Stimulated activated CD8-positive, alpha-beta memory T cell treated with anti-CD3 and anti-CD28 coated beads, Interleukin-12 subunit alpha, Interleukin-12 subunit beta, amount 100 ng/mL, for 4 hours (primary cell): ENCODE measurements around the gene SAXO2.
"Not testable (repeated sequence)": the region's sequence is repeated elsewhere in the genome, so short reads cannot be mapped to it uniquely, and the experiment has no call there.

Experiments
- DNase-seq: peaks from one replicate; pipeline ENCODE4 v3.0.0-alpha.2; 2020; ENCODE audit warnings: low read depth

SAXO2 gene

GRCh38 chr15:82262422-82263026 lies at the start of gene SAXO2, which contains the start of gene EFL1:
TSS of gene SAXO2 (plus strand) at chr15:82262818. CDS start at chr15:82262880, 62 bp downstream.
TSS of gene EFL1 (minus strand) at chr15:82262734. CDS start at chr15:82261778, 956 bp downstream.
- peak; percentile 78 for DNase-seq

GRCh38 chr15:82216092-82216491 lies 46.5 kb upstream of the SAXO2 start:
- not testable (repeated sequence) for DNase-seq

GRCh38 chr15:82221535-82221934 lies 41.1 kb upstream of the SAXO2 start:
- DNase-seq = not testable (repeated sequence)

GRCh38 chr15:82228750-82229149 lies 33.9 kb upstream of the SAXO2 start:
- no peak for DNase-seq

- DNase-seq = no peak
Measured at GRCh38 chr15:82231233-82231632, 31.4 kb upstream of the SAXO2 start.

- DNase-seq = no peak
Measured at GRCh38 chr15:82231842-82232241, 30.8 kb upstream of the SAXO2 start.

GRCh38 chr15:82237944-82238534 lies 24.6 kb upstream of the SAXO2 start:
- DNase-seq = not testable (repeated sequence)

GRCh38 chr15:82239685-82240391 lies 22.8 kb upstream of the SAXO2 start:
- no peak for DNase-seq

GRCh38 chr15:82241836-82242499 lies 20.6 kb upstream of the SAXO2 start:
- DNase-seq = not testable (repeated sequence)

GRCh38 chr15:82243644-82244043 lies 19.0 kb upstream of the SAXO2 start:
- not testable (repeated sequence) for DNase-seq

- not testable (repeated sequence) for DNase-seq
Measured at GRCh38 chr15:82245956-82246355, 16.7 kb upstream of the SAXO2 start.

- not testable (repeated sequence) for DNase-seq
Measured at GRCh38 chr15:82248261-82248660, 14.4 kb upstream of the SAXO2 start.

- not testable (repeated sequence) for DNase-seq
Measured at GRCh38 chr15:82261566-82262421, 824 bp upstream of the SAXO2 start.

- no peak for DNase-seq
Measured at GRCh38 chr15:82263350-82263749, 732 bp downstream of the SAXO2 start.

- DNase-seq = not testable (repeated sequence)
Measured at GRCh38 chr15:82267137-82267536, 4.5 kb downstream of the SAXO2 start.

- DNase-seq = not testable (repeated sequence)
Measured at GRCh38 chr15:82268454-82268853, 5.8 kb downstream of the SAXO2 start.

- DNase-seq = no peak
Measured at GRCh38 chr15:82272154-82272553, 9.5 kb downstream of the SAXO2 start.

GRCh38 chr15:82275410-82275809 lies 12.8 kb downstream of the SAXO2 start:
- no peak for DNase-seq

GRCh38 chr15:82281276-82281675 lies 18.7 kb downstream of the SAXO2 start:
- not testable (repeated sequence) for DNase-seq

GRCh38 chr15:82282386-82282785 lies 19.8 kb downstream of the SAXO2 start:
- not testable (repeated sequence) for DNase-seq

GRCh38 chr15:82284381-82284780 lies 21.8 kb downstream of the SAXO2 start:
- DNase-seq = not testable (repeated sequence)
